GDM1 (cell line): ENCODE results near the gene EME2.

Source experiments
- DNase-seq: peaks from one replicate; lab custom pipeline; 2025; lab: John Stamatoyannopoulos, UW

Gene EME2

GRCh38 chr16:1818873-1819525, 46.4 kb downstream of the EME2 start:
- no peak for DNase-seq

- no peak for DNase-seq
Measured at GRCh38 chr16:1819611-1820010, 47.0 kb downstream of the EME2 start.

GRCh38 chr16:1820096-1820945, 47.7 kb downstream of the EME2 start:
- DNase-seq, result no peak

- no peak for DNase-seq
Measured at GRCh38 chr16:1820946-1821290, 48.3 kb downstream of the EME2 start.

- DNase-seq, result no peak
Measured at GRCh38 chr16:1821861-1822611, 49.4 kb downstream of the EME2 start.

- DNase-seq, result no peak
Measured at GRCh38 chr16:1822801-1823200, 50.2 kb downstream of the EME2 start.

GRCh38 chr16:1823821-1824220, 51.2 kb downstream of the EME2 start:
- peak; percentile 6 for DNase-seq

GRCh38 chr16:1825381-1825863, 52.8 kb downstream of the EME2 start:
- DNase-seq, result no peak
